NCI-H82 (cell line): ENCODE data around the gene PTPRF.
"Not testable (repeated sequence)": the region's sequence is repeated elsewhere in the genome, so short reads cannot be mapped to it uniquely, and the experiment has no call there.

Experiments used
- DNase-seq: peaks from one replicate; lab custom pipeline; 2025; lab: John Stamatoyannopoulos, UW

Gene PTPRF

DNA sequence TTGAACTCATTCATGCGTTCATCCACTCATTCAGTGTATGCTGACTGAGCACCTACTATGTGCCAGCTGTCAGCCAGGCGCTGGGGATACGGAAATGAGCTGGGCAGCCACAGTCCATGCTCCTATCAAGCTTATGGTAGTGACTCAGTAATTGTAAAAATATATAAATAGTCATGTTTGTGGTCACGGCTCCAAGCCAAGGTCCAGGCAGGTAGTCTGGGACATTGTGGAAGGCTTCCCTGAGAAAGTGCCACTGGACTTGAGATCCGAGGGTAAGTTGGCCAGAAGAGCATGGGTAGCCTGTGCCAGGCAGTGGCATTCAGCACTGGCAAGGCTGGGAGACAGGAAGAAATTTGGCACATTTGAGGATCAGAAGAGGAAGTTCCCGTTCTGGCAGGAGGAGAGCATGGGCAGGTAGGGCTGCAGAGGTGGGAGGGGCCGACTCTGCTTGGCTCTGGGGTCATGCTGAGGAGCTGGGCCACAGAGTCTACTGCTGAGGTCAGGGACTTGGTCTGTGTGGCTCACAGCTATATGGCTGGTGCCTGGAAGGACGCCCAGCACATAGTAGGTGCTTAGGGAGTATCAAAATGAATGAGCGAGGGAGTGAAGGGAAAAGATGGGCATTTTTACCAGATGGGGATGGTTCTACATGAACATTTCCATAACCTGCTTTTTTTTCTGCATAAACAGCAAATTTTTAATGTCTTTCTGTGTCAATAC lies 6.9 kb downstream of the PTPRF start:
- DNase-seq = no peak

DNA sequence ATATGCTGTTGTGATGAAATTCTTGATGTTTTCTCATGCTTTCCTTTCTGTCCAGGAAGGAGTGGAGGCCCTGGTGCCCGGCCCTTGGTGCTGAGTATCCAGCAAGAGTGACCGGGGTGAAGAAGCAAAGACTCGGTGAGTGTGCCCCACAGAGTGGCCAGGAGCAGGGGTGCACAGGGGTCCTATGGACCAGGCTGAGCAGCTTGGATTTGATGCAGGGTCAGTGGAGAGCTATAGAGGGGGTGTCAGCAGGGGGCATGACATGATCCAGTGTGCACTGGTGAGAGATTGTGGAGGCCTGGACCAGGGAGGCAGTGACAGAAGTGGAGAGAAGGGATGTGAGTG lies 7.4 kb downstream of the PTPRF start:
- DNase-seq = no peak

DNA sequence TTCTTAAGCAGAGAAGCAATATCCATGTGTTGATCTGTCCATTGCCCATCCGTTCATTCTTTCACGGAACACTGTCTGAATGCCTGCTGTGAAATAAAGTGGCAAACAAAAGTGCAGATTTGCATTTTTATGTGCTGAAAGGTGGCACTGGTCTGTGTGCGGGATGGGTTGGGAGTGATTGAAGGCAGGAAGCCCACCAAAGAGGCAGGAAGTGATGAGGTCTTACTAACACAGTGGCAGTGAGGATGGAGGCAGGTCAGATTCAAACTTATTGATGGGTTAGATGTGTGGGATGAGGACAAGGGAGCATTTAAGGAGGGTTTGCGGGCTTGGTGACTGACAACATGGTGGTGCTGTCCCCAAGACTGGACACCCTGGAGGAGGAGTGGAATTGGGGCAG lies 8.3 kb downstream of the PTPRF start:
- DNase-seq = no peak

DNA sequence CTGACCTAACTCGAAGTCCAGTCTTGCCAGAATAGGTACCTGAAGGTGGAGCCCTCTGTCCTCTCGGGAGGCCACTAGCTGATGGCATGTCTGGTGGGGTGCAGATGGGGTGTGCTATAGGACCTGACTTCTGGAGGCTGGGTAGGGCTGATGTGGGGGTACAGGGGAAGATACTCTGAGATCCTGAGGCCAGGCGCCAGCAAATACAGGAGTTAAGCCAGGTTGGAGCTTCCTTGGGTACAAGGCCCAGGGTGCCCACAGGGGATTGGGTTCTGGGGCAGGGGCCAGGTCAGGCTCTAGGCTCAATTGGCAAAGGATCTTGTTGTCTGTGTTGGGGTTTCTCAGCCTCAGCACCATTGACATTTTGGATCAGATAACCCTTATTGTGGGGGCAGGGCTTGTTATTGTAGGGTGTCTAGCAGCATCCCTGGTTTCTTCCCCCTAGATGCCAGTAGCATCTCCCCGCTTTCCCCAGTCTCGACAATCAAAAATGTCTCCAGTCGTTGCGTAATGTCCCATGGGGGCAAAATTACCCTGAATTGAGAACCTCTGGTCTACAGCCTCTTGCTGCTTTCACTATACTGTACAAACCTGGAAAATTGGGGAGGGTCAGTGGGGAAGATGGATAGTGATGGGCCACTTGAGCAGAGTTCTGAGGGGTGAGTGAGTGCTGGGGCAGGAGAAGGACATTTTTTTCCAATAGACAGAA lies 9.2 kb downstream of the PTPRF start:
- DNase-seq = no peak

DNA sequence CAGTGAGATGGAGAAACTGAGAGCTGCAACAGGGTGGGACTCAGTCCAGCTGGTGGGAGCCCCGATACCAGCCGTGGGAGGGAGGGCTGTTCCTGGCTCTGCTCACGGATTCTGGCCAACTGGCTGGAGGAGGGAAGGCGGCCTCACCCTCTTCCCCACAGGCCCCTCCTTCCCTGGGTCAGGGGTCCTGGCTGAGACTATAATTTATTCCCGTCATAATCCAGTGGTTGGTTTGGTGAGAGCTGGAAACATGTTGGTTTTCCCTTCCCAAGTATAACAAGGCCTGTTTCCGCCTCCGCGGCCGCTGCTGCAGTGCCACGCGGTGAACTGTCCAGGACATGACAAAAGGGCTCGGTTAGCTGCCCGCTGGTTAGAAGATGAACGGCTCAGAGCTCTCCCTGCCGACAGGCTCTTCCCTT lies 10.0 kb downstream of the PTPRF start:
- DNase-seq = no peak

DNA sequence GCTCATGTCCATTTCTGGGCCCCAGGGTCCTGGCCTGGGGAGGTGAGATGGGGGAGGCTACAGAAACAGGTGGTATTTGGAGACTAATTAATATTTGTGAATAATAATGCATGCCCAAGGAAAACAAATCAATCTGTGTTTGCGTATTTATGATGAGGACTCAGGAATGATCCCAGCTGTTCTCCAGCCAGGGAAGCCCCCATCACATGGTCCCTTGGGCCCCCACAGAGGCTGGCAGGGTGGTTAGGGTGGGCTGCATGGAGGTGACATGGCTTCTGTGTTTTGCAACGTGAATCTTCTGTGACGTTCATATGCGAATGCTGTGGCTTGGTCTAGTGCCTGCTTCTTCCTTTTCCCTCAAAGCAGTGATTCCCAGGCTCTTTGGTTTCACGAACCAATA lies 10.5 kb downstream of the PTPRF start:
- DNase-seq = no peak

DNA sequence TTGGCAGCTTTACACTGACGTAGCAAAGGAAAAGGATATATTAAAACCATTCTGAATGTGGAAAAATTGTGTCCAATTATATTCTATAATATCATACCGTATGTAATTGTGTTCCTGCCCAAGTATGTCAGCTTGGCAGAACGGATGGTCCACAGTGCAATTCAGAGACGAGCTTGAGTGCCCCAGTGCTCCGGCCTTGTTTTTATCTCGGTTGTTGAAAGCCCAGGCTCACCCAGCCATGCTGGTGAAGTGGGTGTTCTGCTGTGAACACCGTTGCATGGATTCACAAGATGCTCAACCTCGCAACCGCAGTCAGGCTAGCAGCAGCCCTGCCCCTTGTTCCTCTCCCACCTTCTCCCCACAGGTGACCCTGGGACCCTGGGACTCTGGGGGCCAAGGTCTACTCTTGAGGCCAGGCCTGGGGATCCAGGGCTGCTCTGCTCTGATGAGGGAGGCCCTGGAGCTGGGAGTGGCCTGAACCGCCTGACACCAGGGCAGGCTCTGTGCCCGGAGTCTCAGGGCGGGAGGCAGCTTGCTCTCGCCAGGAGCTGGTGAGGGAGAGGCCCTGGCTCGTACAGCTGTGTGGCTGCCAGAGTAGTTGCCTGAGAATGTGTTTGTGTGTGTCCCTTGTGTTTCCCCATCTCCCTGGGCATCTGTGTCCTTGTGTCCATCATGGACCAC lies 11.2 kb downstream of the PTPRF start:
- DNase-seq = no peak

DNA sequence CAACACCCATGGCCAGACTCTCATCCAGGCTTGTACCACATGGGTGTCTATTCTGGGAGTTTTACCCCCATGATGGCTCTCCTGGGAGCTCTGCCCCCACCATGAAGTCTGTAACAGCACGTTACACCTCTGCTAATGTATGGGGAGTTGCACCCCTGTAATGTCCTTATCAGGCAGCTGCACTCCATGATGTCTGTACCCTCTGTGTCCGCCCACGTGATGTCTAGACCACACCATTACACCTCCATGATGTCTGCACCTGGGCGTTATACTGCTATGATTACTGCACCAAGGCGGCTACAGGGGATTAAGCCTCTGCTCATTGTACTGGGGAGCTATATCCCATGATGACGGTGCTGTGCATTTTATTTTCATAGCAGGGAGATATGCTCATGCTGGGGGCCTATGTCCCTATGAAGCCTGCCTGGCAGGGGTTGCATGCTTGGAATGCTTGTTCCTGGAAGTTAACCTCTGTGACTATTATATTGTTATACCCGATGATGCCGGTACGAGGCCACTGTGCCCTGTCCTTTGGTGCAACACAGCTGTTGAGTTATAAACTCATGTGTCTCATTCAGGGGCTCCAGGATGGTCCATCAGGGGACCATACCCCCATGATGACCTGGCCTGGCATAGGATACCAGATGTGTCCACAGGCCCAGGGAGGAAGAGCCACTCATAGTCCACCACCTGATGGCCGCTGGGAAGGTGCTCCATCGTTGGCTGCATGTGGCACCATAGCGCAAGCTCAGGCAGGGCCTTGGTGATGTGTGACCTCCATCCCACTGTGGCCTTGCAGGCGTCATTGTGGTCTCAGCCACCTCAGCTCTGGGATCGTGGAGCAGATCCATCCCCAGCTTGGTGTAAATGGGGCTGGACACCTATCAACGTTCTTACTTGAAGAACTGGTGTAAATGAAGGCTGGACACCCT lies 12.1 kb downstream of the PTPRF start:
- DNase-seq = no peak

DNA sequence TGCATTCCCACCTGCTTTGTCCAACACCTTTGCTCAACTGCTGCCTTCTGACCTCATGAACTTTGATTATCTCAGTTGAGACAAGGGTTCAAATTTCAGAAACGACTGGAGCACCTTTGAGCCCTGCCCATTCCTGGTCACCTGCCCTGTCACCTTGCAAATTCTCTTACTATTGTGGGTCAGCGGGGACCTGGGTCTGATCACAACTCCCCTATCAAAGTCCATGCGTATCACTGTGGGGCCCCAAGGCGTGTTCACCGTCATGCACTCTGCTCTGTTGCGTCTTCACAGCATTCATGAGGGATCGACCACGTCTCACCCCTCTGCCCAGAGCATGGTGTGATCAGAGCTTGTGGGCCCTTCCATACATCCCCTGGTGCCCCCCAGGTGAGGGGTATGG lies 12.9 kb downstream of the PTPRF start:
- DNase-seq = no peak

DNA sequence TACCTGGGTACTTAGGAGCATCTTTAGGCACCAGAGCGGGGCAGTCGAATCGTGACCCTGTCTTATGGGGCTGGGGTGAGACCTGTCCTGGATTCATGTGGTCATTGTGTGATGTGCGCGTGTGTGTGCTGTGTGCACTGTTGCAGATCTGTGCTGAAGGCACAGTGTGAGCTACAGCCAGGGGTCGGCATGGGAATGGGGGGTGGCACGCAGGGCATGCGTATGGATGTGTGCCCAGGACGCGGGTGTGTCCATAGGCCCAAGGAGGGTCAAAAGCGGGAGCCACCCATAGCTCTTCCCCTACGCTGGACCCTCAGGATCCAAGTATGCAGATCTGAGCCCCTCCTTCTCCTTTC lies 14.6 kb downstream of the PTPRF start:
- DNase-seq = no peak

DNA sequence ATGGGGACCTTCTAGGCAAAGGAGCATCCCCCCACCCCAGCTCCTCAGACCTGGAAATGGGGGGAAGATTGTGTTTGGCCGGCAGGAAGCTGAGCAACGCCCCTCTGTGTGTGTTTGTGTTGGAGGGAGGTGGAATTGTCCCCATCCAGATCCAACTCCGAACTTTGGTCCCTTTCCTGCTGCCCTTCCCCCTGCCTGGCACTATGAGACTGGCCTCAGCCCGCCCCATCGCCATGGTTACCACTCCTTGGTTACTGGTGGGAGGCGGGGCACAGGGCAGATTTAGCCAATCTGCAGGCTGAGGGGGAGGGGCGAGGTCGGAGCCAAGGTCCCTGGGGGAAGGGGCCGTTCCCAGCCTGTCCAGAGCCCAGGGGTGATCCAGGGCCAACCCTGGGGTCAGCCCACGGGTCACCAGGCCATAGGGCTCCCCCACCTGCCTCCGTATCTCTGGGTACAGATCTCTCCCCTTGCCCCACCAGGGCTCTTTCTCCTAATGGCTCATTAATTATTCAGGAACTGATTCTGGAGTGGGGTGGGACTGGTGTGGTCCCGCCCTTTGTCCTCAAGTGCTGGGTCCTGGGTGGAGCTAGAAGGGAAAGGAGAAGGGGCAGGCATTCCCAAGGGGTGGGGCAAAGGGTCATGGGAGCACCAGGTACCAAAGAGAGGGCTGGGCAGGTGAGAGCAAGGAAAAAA lies 15.2 kb downstream of the PTPRF start:
- DNase-seq = peak; percentile 75

DNA sequence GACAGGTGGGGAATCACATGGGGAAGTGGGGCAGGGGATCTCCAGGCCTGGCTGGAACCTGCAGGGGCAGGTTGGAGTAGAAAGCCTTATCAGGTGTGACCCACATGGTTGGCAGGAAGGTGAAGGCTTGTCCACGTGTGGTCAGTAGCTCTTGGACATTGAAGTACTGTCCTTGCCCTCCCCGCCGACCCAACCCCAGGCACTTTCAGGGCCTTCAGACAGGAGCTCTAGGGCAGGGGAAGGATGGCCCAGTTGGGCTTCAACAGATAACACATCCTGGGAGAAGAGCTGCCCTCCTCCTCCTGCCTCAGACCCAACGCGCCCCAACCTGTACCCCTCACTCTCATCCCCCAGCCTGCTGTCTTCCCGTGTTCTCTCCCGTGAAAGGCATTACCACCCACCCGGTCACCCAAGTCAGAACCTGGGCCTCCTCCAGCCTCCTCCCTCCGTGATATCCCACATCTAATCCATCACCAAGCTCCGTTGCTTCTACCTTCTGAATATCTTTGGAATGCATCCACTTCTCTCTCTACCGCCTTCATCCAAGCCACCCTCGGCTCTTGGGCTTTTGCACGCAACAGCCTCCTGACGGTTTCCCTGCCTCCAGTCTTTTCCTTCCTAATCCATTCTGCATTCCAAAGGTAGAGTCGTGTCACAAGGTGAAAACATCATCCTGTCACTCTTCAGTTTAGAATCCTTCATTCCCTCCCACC lies 15.9 kb downstream of the PTPRF start:
- no peak for DNase-seq

DNA sequence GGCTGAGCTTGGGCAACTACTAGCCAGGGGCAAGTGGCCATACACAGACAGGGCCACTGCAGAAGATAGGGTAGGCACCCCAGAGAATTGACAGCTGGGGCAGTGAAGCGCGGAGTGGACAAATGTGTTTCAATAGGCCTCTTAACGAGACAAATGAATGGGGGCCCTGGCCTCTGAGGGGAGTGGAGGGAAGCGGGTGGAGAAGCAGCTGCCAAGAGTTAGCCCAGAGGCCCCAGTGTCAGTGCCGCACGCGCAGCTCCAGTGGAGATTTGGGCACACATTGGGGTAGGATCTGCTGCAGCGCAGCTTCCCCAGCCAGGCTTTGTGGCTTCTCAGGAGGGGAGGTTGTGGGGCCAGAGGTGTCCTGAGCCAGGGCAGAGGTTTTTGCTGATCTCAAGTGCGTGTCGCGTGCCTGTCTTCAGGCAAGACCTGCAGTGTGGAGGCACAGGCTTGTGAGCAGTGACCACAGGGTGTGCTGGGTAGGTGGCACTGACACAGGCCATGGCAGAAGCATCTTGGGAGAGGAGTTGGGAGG lies 16.9 kb downstream of the PTPRF start:
- DNase-seq = no peak

DNA sequence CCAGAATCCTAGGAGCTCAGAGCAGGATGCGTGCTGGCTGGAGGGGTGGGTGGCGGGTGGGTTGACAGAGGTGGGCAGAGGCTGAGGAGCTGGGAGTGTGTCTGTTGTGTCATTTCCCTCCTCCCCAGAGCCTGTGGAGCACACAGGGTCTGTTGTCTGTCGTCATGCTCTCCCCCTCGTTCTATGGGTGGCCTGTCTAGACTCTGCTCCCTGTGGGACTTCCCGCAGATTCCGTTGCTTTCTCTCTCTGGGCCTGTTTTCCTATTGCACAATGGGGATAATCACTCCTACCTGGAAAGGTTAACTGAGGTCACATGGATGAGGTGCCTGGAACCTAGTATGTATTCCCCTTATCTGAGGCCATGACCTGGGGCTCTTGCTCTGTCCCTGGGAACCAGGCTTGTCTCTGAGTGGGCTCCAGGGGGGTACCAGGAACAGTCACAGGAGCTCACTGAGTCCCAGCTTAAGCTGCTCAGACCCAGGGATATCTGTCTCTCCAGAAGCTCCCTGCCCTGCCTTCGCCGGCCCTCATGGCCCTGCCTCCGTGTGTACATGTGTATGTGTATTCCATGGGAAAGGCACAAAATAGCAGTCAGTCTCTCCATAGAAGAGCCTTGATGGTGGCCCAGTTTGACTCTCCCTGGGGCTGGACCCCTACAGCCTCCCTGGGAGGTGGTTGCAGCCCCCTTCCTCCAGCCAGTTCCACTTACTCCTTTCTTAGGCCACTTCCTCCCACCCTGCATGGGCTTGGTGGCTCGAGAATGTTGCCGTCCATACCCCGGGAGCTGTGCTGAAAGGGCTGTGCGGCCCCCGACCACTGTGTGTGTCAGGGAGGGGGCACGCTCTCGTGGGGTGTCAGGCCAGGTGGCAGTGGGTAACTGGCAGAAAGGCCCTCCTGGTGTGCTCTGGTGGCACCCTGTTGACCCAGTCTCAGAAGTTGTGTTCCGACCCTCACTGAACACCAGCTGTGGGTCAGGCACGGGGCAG lies 17.9 kb downstream of the PTPRF start:
- DNase-seq = no peak

DNA sequence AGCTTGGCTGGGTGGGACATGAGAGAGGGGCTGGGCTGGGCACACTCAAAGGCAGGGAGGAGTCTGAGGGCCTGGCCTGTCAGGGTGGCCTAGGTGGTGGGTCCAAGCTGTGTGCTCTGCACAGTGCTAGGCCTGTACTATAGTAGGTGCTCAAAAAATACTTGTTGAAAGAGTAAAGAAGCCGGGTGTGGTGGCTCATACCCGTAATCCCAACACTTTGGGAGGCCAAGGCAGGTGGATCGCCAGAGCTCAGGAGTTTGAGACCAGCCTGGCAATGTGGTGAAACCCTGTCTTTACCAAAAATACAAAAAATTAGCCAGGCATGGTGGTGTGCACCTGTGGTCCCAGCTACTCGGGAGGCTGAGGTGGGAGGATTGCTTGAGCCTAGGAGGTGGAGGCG lies 18.7 kb downstream of the PTPRF start:
- not testable (repeated sequence) for DNase-seq

DNA sequence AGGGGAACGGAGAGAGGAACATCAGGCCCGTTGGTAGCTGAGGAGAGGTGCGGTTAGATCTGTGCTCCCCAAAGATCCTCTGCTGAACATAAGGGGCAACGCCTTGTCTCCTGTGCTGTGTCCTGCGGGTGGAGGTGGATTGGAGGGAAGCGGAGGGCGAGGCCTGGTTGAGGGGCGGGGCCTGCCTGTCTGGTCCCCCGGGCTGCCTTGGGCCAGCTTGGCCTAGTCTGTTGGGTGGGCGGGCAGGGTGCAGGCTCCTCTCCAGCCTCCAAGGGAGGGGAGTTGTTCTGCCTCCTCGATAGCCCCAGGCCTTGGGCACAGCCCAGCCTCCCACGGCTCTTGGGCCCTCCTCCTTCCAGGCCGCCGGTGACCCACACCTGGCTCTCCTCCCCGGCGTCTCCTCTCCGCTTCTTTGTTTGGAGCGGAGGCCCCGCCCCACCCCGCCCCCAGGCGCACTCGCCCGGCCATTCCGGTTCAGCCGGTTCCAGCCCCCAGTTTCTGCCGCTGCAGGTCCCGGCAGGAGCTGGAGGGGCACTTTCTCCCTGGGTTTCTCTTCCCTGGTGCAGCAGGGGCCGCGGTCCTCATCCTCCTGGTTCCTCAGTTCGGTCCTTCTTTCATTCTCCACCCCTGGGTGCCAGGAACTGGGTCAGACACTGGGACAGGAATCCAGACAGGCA lies 19.4 kb downstream of the PTPRF start:
- no peak for DNase-seq

DNA sequence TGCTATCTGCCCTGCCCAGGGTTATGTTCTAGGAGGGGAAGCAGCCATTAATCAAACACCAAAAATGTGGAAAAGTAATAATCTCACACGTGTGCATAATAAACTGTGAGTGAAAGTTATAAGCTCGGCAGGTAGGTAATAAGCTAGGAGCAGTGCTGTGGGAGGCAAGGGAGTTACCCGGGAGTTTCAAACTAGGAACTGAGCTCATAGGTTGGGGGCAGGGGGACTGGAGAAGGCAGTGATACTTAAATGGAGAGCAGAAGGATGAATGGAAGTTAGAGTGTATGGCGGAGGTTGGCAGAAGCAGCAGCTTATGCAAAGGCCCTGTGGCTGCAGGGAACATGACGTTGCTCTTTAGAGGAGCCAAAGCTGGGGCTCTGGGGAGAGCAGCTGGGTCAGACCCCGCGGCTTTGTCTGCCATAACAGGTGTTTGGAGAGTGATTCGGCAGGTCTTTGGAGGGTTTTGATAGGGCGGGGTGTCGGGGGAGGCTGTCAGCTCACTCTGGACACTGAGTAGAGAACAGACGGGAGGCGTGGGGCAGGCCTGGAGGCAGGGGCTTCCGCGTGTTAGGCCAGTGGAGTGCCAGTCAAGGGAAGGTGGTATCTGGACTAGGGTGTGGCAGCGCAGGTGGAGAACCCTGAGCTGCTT lies 20.0 kb downstream of the PTPRF start:
- DNase-seq = no peak

DNA sequence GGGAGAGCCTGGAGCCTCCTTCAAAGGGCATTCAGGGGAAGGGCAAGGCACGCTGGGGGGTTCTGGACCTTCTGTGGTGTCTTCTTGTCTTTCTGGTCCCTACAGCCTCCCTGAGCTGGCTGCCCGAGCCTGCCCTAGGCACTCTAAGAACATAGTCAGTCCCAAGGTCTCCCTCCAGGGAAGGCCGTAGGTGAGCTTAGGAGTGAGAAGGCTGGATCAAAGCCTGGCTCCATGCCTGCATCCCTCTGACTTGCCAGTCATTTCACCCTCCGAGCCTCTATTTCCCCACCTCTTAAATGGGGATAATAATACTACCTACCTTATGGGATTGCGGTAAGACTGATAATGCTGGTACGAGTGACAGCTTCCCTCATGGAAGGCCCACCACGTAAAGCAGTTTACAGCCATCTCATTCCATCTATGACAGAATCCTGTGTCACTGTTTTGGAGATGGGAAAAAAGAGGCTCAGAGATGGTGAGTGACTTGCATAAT lies 20.8 kb downstream of the PTPRF start:
- DNase-seq = no peak
